Measurements from ENCODE around the gene F2R. TPM values are rescaled to one million over a fixed set of nuclear protein-coding genes. Genes with fewer than 3 reads are reported as not detected.

The F2R gene
- total and polyA plus RNA-seq, 9 of the 15 experiments (the other 6 are each of a cell fraction or from before 2014, with no cell fraction given), result 4.0 to 34.7 (median 15.1) TPM

DNA sequence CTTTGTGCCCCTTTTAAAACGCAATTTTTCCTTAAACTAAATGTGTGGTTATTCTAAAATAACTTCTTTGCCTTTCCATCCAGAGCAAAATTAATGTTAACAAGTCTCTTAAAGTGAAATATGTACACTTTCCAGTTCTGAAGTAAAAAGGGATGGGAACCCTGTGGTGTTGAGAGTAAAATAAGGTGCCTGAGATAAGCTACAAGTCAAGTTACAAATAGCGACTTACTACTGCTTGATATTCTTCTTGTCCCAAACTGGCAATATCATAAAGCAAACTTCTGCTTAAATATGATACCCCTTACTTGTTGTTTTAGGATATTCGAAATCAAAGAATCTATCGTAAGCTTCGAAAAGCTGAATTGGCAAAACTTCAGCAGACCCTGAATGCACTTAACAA is 18.3 kb upstream of the F2R start:
- no peak for DNase-seq (ENCODE audit: extremely low read depth in 1 of 4, low spot score in 3 of 4)
- 67% methylated on average over 5 of the region's 5 CpGs for whole genome bisulfite sequencing (ENCODE audit: insufficient coverage, low coverage, missing lambda C conversion rate)
- H3K4me3 ChIP-seq, result no peak overlapping the region
- BruUV-seq (replicated peaks), result no TSS peak
- no peaks in the 10 kb centered on the region for H3K79me2 ChIP-seq (ENCODE audit: control insufficient read depth, insufficient read depth, low read length)
- H3K9ac ChIP-seq (ENCODE audit: insufficient read depth in 1 of 2, low read depth in 2 of 2, low read length in 2 of 2), result no peak overlapping the region
- H3K36me3 ChIP-seq (ENCODE audit: control insufficient read depth, insufficient read depth, low read length), result no peaks in the 10 kb centered on the region; the same call in 2 of the 3 replicates
- intact Hi-C loops (cut with micrococcal nuclease), result no loop called here
- no peak for TF ChIP-seq ZBTB7A (IDR thresholded peaks at IDR 0.05; ENCODE audit: borderline replicate concordance, control insufficient read depth, low read depth, low read length)
- TF ChIP-seq ZNF77 (CRISPR knock-in tag; IDR thresholded peaks at IDR 0.05), result no peak
- TF ChIP-seq TCF3 (CRISPR knock-in tag; IDR thresholded peaks at IDR 0.05), result peak; percentile 47; the same call in 1 of the 2 replicates
- TF ChIP-seq CBFA2T3 (IDR thresholded peaks at IDR 0.05), result 0 out of 2 replicates have a peak, but pooled peaks have one; percentile 12
- no peak for TF ChIP-seq CAMTA2 (CRISPR knock-in tag; conservative IDR thresholded peaks at IDR 0.05)
- TF ChIP-seq C11orf30 (IDR thresholded peaks at IDR 0.05; ENCODE audit: low read depth), result peak; percentile 39
- no peak for TF ChIP-seq PTTG1 (tag; IDR thresholded peaks at IDR 0.05; ENCODE audit: low read depth)
- no peak for TF ChIP-seq ZNF75A (CRISPR knock-in tag; IDR thresholded peaks at IDR 0.05)
- no peak for TF ChIP-seq ZBTB43 (CRISPR knock-in tag; IDR thresholded peaks at IDR 0.05)
- TF ChIP-seq ZNF316 (IDR thresholded peaks at IDR 0.05), result peak; percentile 56
- TF ChIP-seq, protein P1, sequence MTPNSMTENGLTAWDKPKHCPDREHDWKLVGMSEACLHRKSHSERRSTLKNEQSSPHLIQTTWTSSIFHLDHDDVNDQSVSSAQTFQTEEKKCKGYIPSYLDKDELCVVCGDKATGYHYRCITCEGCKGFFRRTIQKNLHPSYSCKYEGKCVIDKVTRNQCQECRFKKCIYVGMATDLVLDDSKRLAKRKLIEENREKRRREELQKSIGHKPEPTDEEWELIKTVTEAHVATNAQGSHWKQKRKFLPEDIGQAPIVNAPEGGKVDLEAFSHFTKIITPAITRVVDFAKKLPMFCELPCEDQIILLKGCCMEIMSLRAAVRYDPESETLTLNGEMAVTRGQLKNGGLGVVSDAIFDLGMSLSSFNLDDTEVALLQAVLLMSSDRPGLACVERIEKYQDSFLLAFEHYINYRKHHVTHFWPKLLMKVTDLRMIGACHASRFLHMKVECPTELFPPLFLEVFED (CRISPR knock-in tag; conservative IDR thresholded peaks at IDR 0.05), result no peak
- no peak for TF ChIP-seq PPARD (CRISPR knock-in tag; IDR thresholded peaks at IDR 0.05)
- TF ChIP-seq HNRNPH1 (optimal IDR thresholded peaks at IDR 0.05; ENCODE audit: low read depth, low read length), result no peak
- no peak overlapping the region for H3K4me2 ChIP-seq (ENCODE audit: insufficient read depth, low read length)
- CTCF ChIA-PET (ENCODE audit: low intra/inter-chr PET ratio), result no interaction called here
- no peaks in the 10 kb centered on the region for H3K27me3 ChIP-seq (ENCODE audit: control insufficient read depth in 2 of 2, insufficient read depth in 2 of 2, low read length in 2 of 2)
- FAIRE-seq, result no peak
- peaks cover 0 to 11% of the 10 kb centered on the region in 2 experiments; a peak in 3 of 5 replicates for H3K4me1 ChIP-seq (replicated peaks in 1 of 2; ENCODE audit: control insufficient read depth in 2 of 2, insufficient read depth in 2 of 2, low read length in 2 of 2)
- H2AFZ ChIP-seq (ENCODE audit: low read depth, low read length), result no peak overlapping the region
- no peaks in the 10 kb centered on the region for H4K20me1 ChIP-seq (replicated peaks; ENCODE audit: control insufficient read depth, insufficient read depth, low read length)
- in situ Hi-C loops (cut with MboI), result no loop called here
- no peaks in the 10 kb centered on the region for H3K9me1 ChIP-seq (ENCODE audit: control insufficient read depth, insufficient read depth, low read length)
- no peak for ATAC-seq
- H3K9me3 ChIP-seq (replicated peaks; ENCODE audit: control insufficient read depth, insufficient read depth, low read depth, low read length), result no peaks in the 10 kb centered on the region
- H3K27ac ChIP-seq (ENCODE audit: extremely low read depth, low read depth, low read length), result 0 out of 3 replicates have a peak overlapping the region, but pooled peaks have one; percentile 8
- POLR2A ChIA-PET, result no interaction called here
